NCI-H1417 treated with DMSO at 0.1 percent for 48 hours (cell line): ENCODE data around the gene ITFG2.
"Not testable (repeated sequence)": the region's sequence is repeated elsewhere in the genome, so short reads cannot be mapped to it uniquely, and the experiment has no call there.

Experiments used
- DNase-seq: peaks from one replicate; lab custom pipeline; 2025; lab: John Stamatoyannopoulos, UW

ITFG2 gene

GRCh38 chr12:2863402-2863801 is 50.9 kb downstream of the ITFG2 start:
- DNase-seq = not testable (repeated sequence)

DNA sequence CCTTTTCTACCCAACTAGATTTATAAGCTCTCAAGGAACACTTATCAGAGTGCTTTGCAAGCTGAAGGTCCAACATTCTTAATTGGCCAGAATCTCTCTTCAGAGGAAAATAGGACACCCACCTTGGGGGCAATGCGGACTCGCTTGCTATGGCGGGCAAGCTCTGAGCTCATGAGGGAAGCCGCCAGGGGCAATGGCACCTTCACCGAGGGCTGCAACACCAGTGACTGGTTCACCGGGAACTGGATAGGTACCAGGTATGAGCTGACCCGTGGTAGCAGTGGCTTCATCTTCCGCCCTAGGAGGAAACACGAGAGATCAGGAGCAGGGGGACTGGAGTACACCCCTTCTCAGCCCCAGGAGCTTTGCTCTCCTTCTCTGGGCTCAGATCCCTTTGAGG is 51.7 kb downstream of the ITFG2 start:
- no peak for DNase-seq

DNA sequence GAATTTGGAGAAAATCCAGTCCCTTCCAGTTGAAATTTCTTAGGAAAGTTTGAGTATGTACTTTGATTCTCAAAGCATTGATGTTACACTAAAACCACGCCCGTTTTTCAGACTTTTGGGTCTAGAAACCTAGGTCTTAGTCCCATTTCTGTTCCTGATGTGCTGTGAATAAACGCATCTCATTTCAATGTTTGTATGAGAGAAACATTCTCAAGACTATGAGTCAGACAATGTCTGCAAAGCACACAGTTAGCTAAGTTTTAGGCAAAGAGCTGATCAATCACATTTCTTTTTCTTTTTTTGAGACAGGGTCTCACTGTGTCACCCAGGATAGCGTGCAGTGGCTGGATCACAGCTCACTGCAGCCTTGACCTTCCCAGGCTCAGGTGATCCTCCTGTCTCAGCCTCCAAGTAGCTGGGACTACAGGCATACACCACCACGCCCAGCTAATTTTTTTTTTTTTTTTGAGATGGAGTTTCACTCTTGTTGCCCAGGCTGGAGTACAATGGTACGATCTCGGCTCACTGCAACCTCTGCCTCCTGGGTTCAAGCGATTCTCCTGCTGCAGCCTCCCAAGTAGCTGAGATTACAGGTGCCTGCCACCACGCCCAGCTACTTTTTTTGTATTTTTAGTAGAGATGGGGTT is 56.6 kb downstream of the ITFG2 start:
- not testable (repeated sequence) for DNase-seq
